ENCODE data around the gene ANAPC4.
"Not testable (repeated sequence)": the region's sequence is repeated elsewhere in the genome, so short reads cannot be mapped to it uniquely, and the experiment has no call there.

ANAPC4 gene

GRCh38 chr4:25376754-25377571 lies at the start of gene ANAPC4:
Gene ANAPC4 (plus strand): TSS chr4:25377263. CDS start chr4:25377428, 165 bp downstream.
- peak; percentile 86 for FAIRE-seq
- DNase-seq (ENCODE audit: insufficient read length, low spot score): peak; percentile 88

- not testable (repeated sequence) for FAIRE-seq
Measured at GRCh38 chr4:25328463-25328862, 48.6 kb upstream of the ANAPC4 start.

GRCh38 chr4:25330335-25330734 lies 46.7 kb upstream of the ANAPC4 start:
- DNase-seq (ENCODE audit: insufficient read length, low spot score): no peak
- no peak for FAIRE-seq

More at GRCh38 chr4:25328463-25328862, 48.6 kb upstream of the ANAPC4 start:
- DNase-seq (ENCODE audit: insufficient read length, low spot score): not testable (repeated sequence)

GRCh38 chr4:25330905-25331808 lies 45.9 kb upstream of the ANAPC4 start:
- peak; percentile 79 for FAIRE-seq
- no peak for DNase-seq (ENCODE audit: insufficient read length, low spot score)

GRCh38 chr4:25343671-25344070 lies 33.4 kb upstream of the ANAPC4 start:
- no peak for DNase-seq (ENCODE audit: insufficient read length, low spot score)
- FAIRE-seq: peak; percentile 31

- DNase-seq (ENCODE audit: insufficient read length, low spot score) (no peak), FAIRE-seq (no peak)
Measured at GRCh38 chr4:25345744-25346143, 31.3 kb upstream of the ANAPC4 start.

- FAIRE-seq (peak; percentile 31), DNase-seq (ENCODE audit: insufficient read length, low spot score) (no peak)
Measured at GRCh38 chr4:25346913-25347312, 30.1 kb upstream of the ANAPC4 start.

- FAIRE-seq (no peak), DNase-seq (ENCODE audit: insufficient read length, low spot score) (no peak)
Measured at GRCh38 chr4:25347473-25347872, 29.6 kb upstream of the ANAPC4 start.

- peak; percentile 37 for FAIRE-seq
- no peak for DNase-seq (ENCODE audit: insufficient read length, low spot score)
Measured at GRCh38 chr4:25347971-25348370, 29.1 kb upstream of the ANAPC4 start.

- DNase-seq (ENCODE audit: insufficient read length, low spot score) (no peak), FAIRE-seq (no peak)
Measured at GRCh38 chr4:25350561-25350960, 26.5 kb upstream of the ANAPC4 start.

- FAIRE-seq (no peak), DNase-seq (ENCODE audit: insufficient read length, low spot score) (no peak)
Measured at GRCh38 chr4:25351777-25352416, 25.2 kb upstream of the ANAPC4 start.

- FAIRE-seq (no peak), DNase-seq (ENCODE audit: insufficient read length, low spot score) (no peak)
Measured at GRCh38 chr4:25356068-25356467, 21.0 kb upstream of the ANAPC4 start.

GRCh38 chr4:25358515-25359275 lies 18.4 kb upstream of the ANAPC4 start:
- DNase-seq (ENCODE audit: insufficient read length, low spot score) (no peak), FAIRE-seq (no peak)

GRCh38 chr4:25361253-25361652 lies 15.8 kb upstream of the ANAPC4 start:
- no peak for FAIRE-seq
- no peak for DNase-seq (ENCODE audit: insufficient read length, low spot score)

- DNase-seq (ENCODE audit: insufficient read length, low spot score) (no peak), FAIRE-seq (peak; percentile 60)
Measured at GRCh38 chr4:25367004-25367621, 9.9 kb upstream of the ANAPC4 start.

GRCh38 chr4:25367877-25368276 lies 9.2 kb upstream of the ANAPC4 start:
- FAIRE-seq: no peak
- no peak for DNase-seq (ENCODE audit: insufficient read length, low spot score)

GRCh38 chr4:25368315-25368714 lies 8.7 kb upstream of the ANAPC4 start:
- no peak for FAIRE-seq
- DNase-seq (ENCODE audit: insufficient read length, low spot score): no peak

- no peak for FAIRE-seq
- no peak for DNase-seq (ENCODE audit: insufficient read length, low spot score)
Measured at GRCh38 chr4:25370242-25370641, 6.8 kb upstream of the ANAPC4 start.

GRCh38 chr4:25372549-25372948 lies 4.5 kb upstream of the ANAPC4 start:
- FAIRE-seq: not testable (repeated sequence)

More at GRCh38 chr4:25372549-25372948, 4.5 kb upstream of the ANAPC4 start:
- DNase-seq (ENCODE audit: insufficient read length, low spot score): not testable (repeated sequence)
